H9 (cell line): ENCODE measurements around the gene YTHDC1. TPM values are rescaled to one million over a fixed set of nuclear protein-coding genes. Genes with fewer than 3 reads are reported as not detected.

ENCODE experiments used
- DNase-seq: peaks from one replicate; pipeline ENCODE4 v3.0.0-alpha.2; 2017
- H2AFZ ChIP-seq: one replicate; pipeline ENCODE4 v1.6.1; 2013; ENCODE audit warnings: mild to moderate bottlenecking, low read length, control low read depth, moderate library complexity
- H2AK5ac ChIP-seq: 2 replicates; pipeline ENCODE4 v1.6.1; 2013; ENCODE audit warnings: low read length, control low read depth, mixed read lengths; ENCODE audit not compliant: insufficient read length
- H2BK120ac ChIP-seq: one replicate; pipeline ENCODE4 v1.6.1; 2013; ENCODE audit warnings: low read depth, mild to moderate bottlenecking, low read length, control low read depth, inconsistent platforms; ENCODE audit not compliant: poor library complexity, severe bottlenecking
- H2BK12ac ChIP-seq: 2 replicates; pipeline ENCODE4 v1.6.1; 2013; ENCODE audit warnings: low read length, control low read depth, mixed read lengths, low read depth; ENCODE audit not compliant: insufficient read length
- H2BK15ac ChIP-seq: 2 replicates; pipeline ENCODE4 v1.6.1; 2013; ENCODE audit warnings: low read depth, low read length, control low read depth
- H2BK20ac ChIP-seq: one replicate; pipeline ENCODE4 v1.6.1; 2013; ENCODE audit warnings: low read depth, mild to moderate bottlenecking, low read length, control low read depth, inconsistent platforms; ENCODE audit not compliant: poor library complexity, severe bottlenecking
- H2BK5ac ChIP-seq: 2 replicates; pipeline ENCODE4 v1.6.1; 2013; ENCODE audit warnings: low read length, control low read depth, mixed read lengths; ENCODE audit not compliant: insufficient read length
- H3K14ac ChIP-seq: 2 replicates; pipeline ENCODE4 v1.6.1; 2013; ENCODE audit warnings: low read length, control low read depth; ENCODE audit not compliant: insufficient read depth
- H3K18ac ChIP-seq: 2 replicates; pipeline ENCODE4 v1.6.1; 2013; ENCODE audit warnings: low read depth, mild to moderate bottlenecking, mixed read lengths, low read length, control low read depth; ENCODE audit not compliant: insufficient read length
- H3K23ac ChIP-seq: 2 replicates; pipeline ENCODE4 v1.6.1; 2013; ENCODE audit warnings: low read length, control low read depth, mixed read lengths, low read depth; ENCODE audit not compliant: insufficient read length
- H3K23me2 ChIP-seq: 2 replicates; pipeline ENCODE4 v1.6.1; 2013; ENCODE audit warnings: low read depth, mild to moderate bottlenecking, mixed read lengths, low read length, control low read depth; ENCODE audit not compliant: insufficient read length, poor library complexity, severe bottlenecking
- H3K27ac ChIP-seq: 2 replicates; pipeline ENCODE4 v1.5.1; 2013; ENCODE audit warnings: low read length, control low read depth, mixed read lengths, low read depth; ENCODE audit not compliant: insufficient read length
- H3K27me3 ChIP-seq: 2 replicates; pipeline ENCODE4 v1.6.1; 2013; ENCODE audit warnings: low read length, control low read depth, inconsistent platforms; ENCODE audit not compliant: insufficient read depth
- H3K4ac ChIP-seq: 2 replicates; pipeline ENCODE4 v1.6.1; 2013; ENCODE audit warnings: low read depth, mild to moderate bottlenecking, control low read depth, inconsistent platforms, low read length, moderate library complexity
- H3K4me1 ChIP-seq: 2 replicates; pipeline ENCODE4 v1.6.1; 2013; ENCODE audit warnings: low read length, control low read depth, inconsistent platforms; ENCODE audit not compliant: insufficient read depth
- H3K4me2 ChIP-seq: 2 replicates; pipeline ENCODE4 v1.6.1; 2013; ENCODE audit warnings: low read length, control low read depth, mixed read lengths; ENCODE audit not compliant: insufficient read length, insufficient read depth
- H3K56ac ChIP-seq: 2 replicates; pipeline ENCODE4 v1.6.1; 2013; ENCODE audit warnings: low read depth, mild to moderate bottlenecking, mixed read lengths, low read length, control low read depth; ENCODE audit not compliant: insufficient read length
- H3K79me1 ChIP-seq: 2 replicates; pipeline ENCODE4 v1.6.1; 2013; ENCODE audit warnings: low read depth, mild to moderate bottlenecking, moderate library complexity, low read length, control low read depth, inconsistent platforms; ENCODE audit not compliant: insufficient read depth, poor library complexity, severe bottlenecking
- H3K79me2 ChIP-seq: 2 replicates; pipeline ENCODE4 v1.6.1; 2013; ENCODE audit warnings: low read length, control low read depth, inconsistent platforms; ENCODE audit not compliant: insufficient read depth
- H3K9ac ChIP-seq: 2 replicates; pipeline ENCODE4 v1.6.1; 2013; ENCODE audit warnings: low read length, control low read depth, mixed read lengths; ENCODE audit not compliant: insufficient read length; ENCODE audit errors: extremely low read depth
- H3K9me3 ChIP-seq: one replicate; pipeline ENCODE4 v1.6.1; 2013; ENCODE audit warnings: low read depth, low read length, inconsistent platforms; ENCODE audit not compliant: control insufficient read depth
- H3T11ph ChIP-seq: one replicate; pipeline ENCODE4 v1.6.1; 2013; ENCODE audit warnings: mild to moderate bottlenecking, low read length, control low read depth, inconsistent platforms
- H4K20me1 ChIP-seq: one replicate; pipeline ENCODE4 v1.6.1; 2013; ENCODE audit not compliant: control insufficient read depth, insufficient read length, insufficient read depth
- H4K5ac ChIP-seq: 2 replicates; pipeline ENCODE4 v1.6.1; 2013; ENCODE audit warnings: low read depth, mild to moderate bottlenecking, mixed read lengths, low read length, control low read depth; ENCODE audit not compliant: insufficient read length
- H4K8ac ChIP-seq: replicated peaks from 2 replicates; pipeline ENCODE4 v1.6.1; 2013; ENCODE audit warnings: low read length, control low read depth, mixed read lengths, low read depth; ENCODE audit not compliant: insufficient read length
- H4K91ac ChIP-seq: 2 replicates; pipeline ENCODE4 v1.6.1; 2013; ENCODE audit warnings: low read depth, mild to moderate bottlenecking, moderate library complexity, mixed read lengths, low read length, control low read depth; ENCODE audit not compliant: insufficient read length
- H3K27ac Mint-ChIP-seq, 3 experiments: 2 replicates in 2 of 3; 3 replicates in 1 of 3; pipeline ENCODE4 v1.8.0; 2020 to 2021; ENCODE audit warnings: mixed read lengths in 3 of 3, mild to moderate bottlenecking in 1 of 3, moderate library complexity in 1 of 3
- H3K27me3 Mint-ChIP-seq: 2 replicates; pipeline ENCODE4 v1.8.0; 2021; ENCODE audit warnings: low read depth, mild to moderate bottlenecking, moderate library complexity, mixed read lengths
- H3K36me3 Mint-ChIP-seq, 3 experiments: 2 replicates in 2 of 3; 3 replicates in 1 of 3; pipeline ENCODE4 v1.8.0; 2020 to 2021; ENCODE audit warnings: low read depth in 3 of 3, mixed read lengths in 3 of 3; ENCODE audit not compliant: insufficient read depth in 1 of 3
- H3K4me1 Mint-ChIP-seq, 2 experiments: 2 replicates each; pipeline ENCODE4 v1.8.0; 2020; ENCODE audit warnings: mixed read lengths in 2 of 2
- H3K4me3 Mint-ChIP-seq, 2 experiments: 2 replicates in 1 of 2; 3 replicates in 1 of 2; pipeline ENCODE4 v1.8.0; 2020 to 2021; ENCODE audit warnings: mild to moderate bottlenecking in 2 of 2, mixed read lengths in 2 of 2, moderate library complexity in 1 of 2
- H3K9me3 Mint-ChIP-seq, 2 experiments: 2 replicates in 1 of 2; 3 replicates in 1 of 2; pipeline ENCODE4 v1.8.0; 2020; ENCODE audit warnings: mild to moderate bottlenecking in 2 of 2, mixed read lengths in 2 of 2, moderate library complexity in 1 of 2
- CTCF ChIP-seq: fragments of 200-600 bp; sonication (generic); conservative IDR thresholded peaks from 3 replicates; pipeline ENCODE4 v1.8.0; 2021; ENCODE audit warnings: antibody characterized with exemption, mild to moderate bottlenecking
- WGBS: extraction: QIAGEN DNeasy Blood & Tissue Kit; methylation state at CpG from one replicate; pipeline ENCODE4 v1.1.7; 2013; ENCODE audit warnings: missing lambda C conversion rate, low lambda C conversion rate, mixed read lengths; ENCODE audit not compliant: insufficient read length; ENCODE audit errors: extremely low coverage; 5-methylcytosine and 5-hydroxymethylcytosine counted together
- total RNA-seq: library from RNA; stranded (reverse); gene quantifications from 2 replicates; pipeline ENCODE4 v1.2.1, GENCODE V29; 2021

The YTHDC1 gene
- total RNA-seq, 1 experiment from 2014 or later, result 158 TPM

- Mint-ChIP-seq H3K27ac (no peak overlapping the region; a peak in 1 of 7 replicates), H3K36me3 (peaks cover 23 to 33% (median 33%) of the 10 kb centered on the region in 3 experiments), H3K9me3 (peaks cover 30 to 32% of the 10 kb centered on the region in 2 experiments), H3K4me1 (peaks cover 7% of the 10 kb centered on the region in 2 experiments), H3K27me3 (no peaks in the 10 kb centered on the region), H3K4me3 (no peak overlapping the region)
- no peak overlapping the region for H3T11ph ChIP-seq
- no peaks in the 10 kb centered on the region for H4K20me1 ChIP-seq
- H2BK5ac ChIP-seq, result no peak overlapping the region
- no peak overlapping the region for H3K56ac ChIP-seq
- H3K27ac ChIP-seq, result no peak overlapping the region
- H3K27me3 ChIP-seq, result no peaks in the 10 kb centered on the region
- no peak overlapping the region for H2BK20ac ChIP-seq
- H3K18ac ChIP-seq, result no peak overlapping the region
- H3K79me1 ChIP-seq, result no peaks in the 10 kb centered on the region
- no peak overlapping the region for H2BK15ac ChIP-seq
- H4K91ac ChIP-seq, result no peak overlapping the region
- no peak overlapping the region for H3K4me2 ChIP-seq
- H3K9ac ChIP-seq, result no peak overlapping the region
- no peak overlapping the region for H4K5ac ChIP-seq
- H3K23me2 ChIP-seq, result no peaks in the 10 kb centered on the region
- H2BK12ac ChIP-seq, result no peak overlapping the region
- H3K9me3 ChIP-seq, result peaks cover 18% of the 10 kb centered on the region
- H4K8ac ChIP-seq, result no peak overlapping the region
- WGBS, result no CpG with 5 or more reads among the region's 2 CpGs
- no peak for DNase-seq
- H3K4me1 ChIP-seq, result peaks cover 2% of the 10 kb centered on the region; the same call in 1 of the 2 replicates
- no peak overlapping the region for H2BK120ac ChIP-seq
- H2AK5ac ChIP-seq, result no peak overlapping the region
- no peak overlapping the region for H3K14ac ChIP-seq
- no peak overlapping the region for H3K4ac ChIP-seq
- H3K79me2 ChIP-seq, result no peaks in the 10 kb centered on the region
- H2AFZ ChIP-seq, result no peak overlapping the region
- TF ChIP-seq CTCF, result no peak
- no peak overlapping the region for H3K23ac ChIP-seq
Measured at GRCh38 chr4:68267433-68267944, 82.4 kb downstream of the YTHDC1 start.
